HepG2 (cell line): ENCODE measurements around the gene CYP11A1. TPM values are rescaled to one million over a fixed set of nuclear protein-coding genes. Genes with fewer than 3 reads are reported as not detected.

ENCODE experiments used
- AKAP8 ChIP-seq: sonication (generic); formaldehyde crosslinking; IDR thresholded peaks from 2 replicates; pipeline ENCODE4 v1.5.1; 2020; ENCODE audit warnings: mild to moderate bottlenecking, missing genetic modification reagents
- ARNTL ChIP-seq: sonication (generic); formaldehyde crosslinking; IDR thresholded peaks from 2 replicates; pipeline ENCODE4 v1.4.0; 2020; ENCODE audit warnings: mild to moderate bottlenecking, missing genetic modification reagents
- MYC ChIP-seq: sonication (generic); formaldehyde crosslinking; IDR thresholded peaks from 2 replicates; pipeline ENCODE4 v1.9.0; 2021; ENCODE audit warnings: missing genetic modification reagents, borderline replicate concordance
- NBN ChIP-seq: fragments of 450-650 bp; conservative IDR thresholded peaks from 2 replicates; pipeline ENCODE4 v1.6.1; 2017
- SMC3 ChIP-seq: IDR thresholded peaks from 2 replicates; pipeline ENCODE4 v1.6.1; 2011; ENCODE audit warnings: low read length, improper control_type of control experiment
- ZNF256 ChIP-seq: sonication (generic); formaldehyde crosslinking; conservative IDR thresholded peaks from 2 replicates; pipeline ENCODE4 v1.4.0; 2020; ENCODE audit warnings: missing genetic modification reagents
- ZNF746 ChIP-seq: sonication (generic); formaldehyde crosslinking; IDR thresholded peaks from 2 replicates; pipeline ENCODE4 v1.8.0; 2022; ENCODE audit warnings: mild to moderate bottlenecking, missing genetic modification reagents
- polyA plus RNA-seq, 8 experiments: library from polyadenylated mRNA; depleted of rRNA in 3 of 8; stranded (reverse) in 7 of 8; unstranded in 1 of 8; fragments of >200 nt; fragmentation: Illumina TruSeq in 4 of 8; extraction: Trizol in 4 of 8; gene quantifications; 2 replicates each; pipeline versions ENCODE4 v1.2.1 to v1.2.3, GENCODE V29; 2011 to 2016; ENCODE audit warnings: low read depth in 4 of 8, missing spikeins in 1 of 8, mixed read lengths in 1 of 8; ENCODE audit not compliant: insufficient read depth in 1 of 8
- total RNA-seq, 5 experiments: library from RNA; depleted of rRNA; stranded (reverse); fragments of >200 nt; fragmentation: Illumina TruSeq; extraction: Trizol; gene quantifications; 2 replicates each; pipeline ENCODE4 v1.2.3, GENCODE V29; 2016; ENCODE audit warnings: low read depth in 1 of 5
- TF ChIP-seq, protein P1 (sequence below): IDR thresholded peaks from 2 replicates; pipeline ENCODE4 v1.6.1; 2012; ENCODE audit warnings: low read length, improper control_type of control experiment
- TF ChIP-seq, protein P2 (sequence below): sonication (generic); formaldehyde crosslinking; IDR thresholded peaks from 2 replicates; pipeline ENCODE4 v1.5.0; 2020; ENCODE audit warnings: mild to moderate bottlenecking, missing genetic modification reagents

CYP11A1 gene
- total and polyA plus RNA-seq, 2 of the 13 experiments (the other 11 are each of a cell fraction or from before 2014, with no cell fraction given), result 0.66 to 0.92 TPM

DNA sequence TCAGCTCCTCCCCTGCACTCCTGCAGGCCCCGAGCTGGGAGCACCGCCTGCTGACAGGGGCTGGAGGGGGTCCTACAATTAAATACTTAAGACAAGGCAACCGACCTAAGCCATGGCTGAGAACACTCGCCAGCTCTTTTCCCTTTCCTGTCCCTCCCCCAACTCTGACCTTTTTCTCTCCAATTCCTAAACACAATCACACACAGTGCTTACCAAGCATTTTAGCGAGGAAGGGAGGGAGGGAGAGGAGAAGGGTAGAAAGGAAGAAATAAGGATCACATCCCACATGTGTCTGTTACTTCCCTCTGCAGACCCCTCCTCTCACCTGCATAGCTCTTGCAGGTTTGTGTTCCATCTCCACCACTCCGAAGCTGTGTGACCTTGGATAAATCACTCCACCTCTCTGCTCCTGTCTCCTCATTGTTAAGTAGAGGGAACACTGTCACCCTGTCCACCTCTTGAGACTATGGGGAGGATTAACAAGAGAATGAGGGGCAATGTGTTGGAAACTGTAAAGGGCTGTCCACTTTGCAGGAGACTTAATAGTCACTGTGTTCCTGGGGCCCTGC lies 63.6 kb downstream of the CYP11A1 start (continued):
- TF ChIP-seq, protein P1, sequence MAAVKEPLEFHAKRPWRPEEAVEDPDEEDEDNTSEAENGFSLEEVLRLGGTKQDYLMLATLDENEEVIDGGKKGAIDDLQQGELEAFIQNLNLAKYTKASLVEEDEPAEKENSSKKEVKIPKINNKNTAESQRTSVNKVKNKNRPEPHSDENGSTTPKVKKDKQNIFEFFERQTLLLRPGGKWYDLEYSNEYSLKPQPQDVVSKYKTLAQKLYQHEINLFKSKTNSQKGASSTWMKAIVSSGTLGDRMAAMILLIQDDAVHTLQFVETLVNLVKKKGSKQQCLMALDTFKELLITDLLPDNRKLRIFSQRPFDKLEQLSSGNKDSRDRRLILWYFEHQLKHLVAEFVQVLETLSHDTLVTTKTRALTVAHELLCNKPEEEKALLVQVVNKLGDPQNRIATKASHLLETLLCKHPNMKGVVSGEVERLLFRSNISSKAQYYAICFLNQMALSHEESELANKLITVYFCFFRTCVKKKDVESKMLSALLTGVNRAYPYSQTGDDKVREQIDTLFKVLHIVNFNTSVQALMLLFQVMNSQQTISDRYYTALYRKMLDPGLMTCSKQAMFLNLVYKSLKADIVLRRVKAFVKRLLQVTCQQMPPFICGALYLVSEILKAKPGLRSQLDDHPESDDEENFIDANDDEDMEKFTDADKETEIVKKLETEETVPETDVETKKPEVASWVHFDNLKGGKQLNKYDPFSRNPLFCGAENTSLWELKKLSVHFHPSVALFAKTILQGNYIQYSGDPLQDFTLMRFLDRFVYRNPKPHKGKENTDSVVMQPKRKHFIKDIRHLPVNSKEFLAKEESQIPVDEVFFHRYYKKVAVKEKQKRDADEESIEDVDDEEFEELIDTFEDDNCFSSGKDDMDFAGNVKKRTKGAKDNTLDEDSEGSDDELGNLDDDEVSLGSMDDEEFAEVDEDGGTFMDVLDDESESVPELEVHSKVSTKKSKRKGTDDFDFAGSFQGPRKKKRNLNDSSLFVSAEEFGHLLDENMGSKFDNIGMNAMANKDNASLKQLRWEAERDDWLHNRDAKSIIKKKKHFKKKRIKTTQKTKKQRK, result no peak
- TF ChIP-seq, protein P2, sequence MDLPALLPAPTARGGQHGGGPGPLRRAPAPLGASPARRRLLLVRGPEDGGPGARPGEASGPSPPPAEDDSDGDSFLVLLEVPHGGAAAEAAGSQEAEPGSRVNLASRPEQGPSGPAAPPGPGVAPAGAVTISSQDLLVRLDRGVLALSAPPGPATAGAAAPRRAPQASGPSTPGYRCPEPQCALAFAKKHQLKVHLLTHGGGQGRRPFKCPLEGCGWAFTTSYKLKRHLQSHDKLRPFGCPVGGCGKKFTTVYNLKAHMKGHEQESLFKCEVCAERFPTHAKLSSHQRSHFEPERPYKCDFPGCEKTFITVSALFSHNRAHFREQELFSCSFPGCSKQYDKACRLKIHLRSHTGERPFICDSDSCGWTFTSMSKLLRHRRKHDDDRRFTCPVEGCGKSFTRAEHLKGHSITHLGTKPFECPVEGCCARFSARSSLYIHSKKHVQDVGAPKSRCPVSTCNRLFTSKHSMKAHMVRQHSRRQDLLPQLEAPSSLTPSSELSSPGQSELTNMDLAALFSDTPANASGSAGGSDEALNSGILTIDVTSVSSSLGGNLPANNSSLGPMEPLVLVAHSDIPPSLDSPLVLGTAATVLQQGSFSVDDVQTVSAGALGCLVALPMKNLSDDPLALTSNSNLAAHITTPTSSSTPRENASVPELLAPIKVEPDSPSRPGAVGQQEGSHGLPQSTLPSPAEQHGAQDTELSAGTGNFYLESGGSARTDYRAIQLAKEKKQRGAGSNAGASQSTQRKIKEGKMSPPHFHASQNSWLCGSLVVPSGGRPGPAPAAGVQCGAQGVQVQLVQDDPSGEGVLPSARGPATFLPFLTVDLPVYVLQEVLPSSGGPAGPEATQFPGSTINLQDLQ (CRISPR knock-in tag), result no peak
- no peak for TF ChIP-seq ZNF256
- TF ChIP-seq MYC (CRISPR knock-in tag), result no peak
- no peak for TF ChIP-seq NBN
- TF ChIP-seq SMC3, result no peak
- no peak for TF ChIP-seq ZNF746 (CRISPR knock-in tag)
- TF ChIP-seq ARNTL (CRISPR knock-in tag), result no peak
- no peak for TF ChIP-seq AKAP8 (CRISPR knock-in tag)
